Lung (tissue), 12 donors: ENCODE data around the gene SMIM11. TPM values are rescaled to one million over a fixed set of nuclear protein-coding genes. Genes with fewer than 3 reads are reported as not detected.

Source experiments
- ATAC-seq: fragments of 200-7000 bp; cut with Tn5 transposase; one replicate; pipeline ENCODE4 v1.9.1; 2020; ENCODE audit warnings: moderate number of reproducible peaks; ENCODE audit not compliant: insufficient read depth, low FRiP score
- DNase-seq, 3 donors: peaks; one replicate each; pipeline ENCODE4 v3.0.0-alpha.2; 2013 to 2017
- H3K27ac ChIP-seq, 2 donors: one replicate each; pipeline ENCODE4 v1.5.1; 2013; ENCODE audit warnings: mild to moderate bottlenecking in 2 of 2, moderate library complexity in 2 of 2, control low read depth in 1 of 2, inconsistent platforms in 1 of 2, low read depth in 1 of 2, low read length in 1 of 2
- H3K27me3 ChIP-seq, 3 donors: one replicate each; pipeline ENCODE4 v1.5.1; 2013; ENCODE audit warnings: low read length in 2 of 3; ENCODE audit not compliant: control insufficient read depth in 3 of 3, insufficient read depth in 3 of 3
- H3K36me3 ChIP-seq, 4 donors: one replicate each; pipeline ENCODE4 v1.5.1; 2013; ENCODE audit warnings: low read length in 4 of 4, mild to moderate bottlenecking in 1 of 4, moderate library complexity in 1 of 4; ENCODE audit not compliant: control insufficient read depth in 4 of 4, insufficient read depth in 4 of 4
- H3K4me1 ChIP-seq, 5 donors: one replicate each; pipeline ENCODE4 v1.5.1; 2013; ENCODE audit warnings: low read length in 5 of 5, mild to moderate bottlenecking in 2 of 5, moderate library complexity in 1 of 5; ENCODE audit not compliant: control insufficient read depth in 5 of 5, insufficient read depth in 5 of 5
- H3K4me3 ChIP-seq: one replicate; pipeline ENCODE4 v1.5.1; 2013; ENCODE audit warnings: mild to moderate bottlenecking, control low read depth, moderate library complexity
- H3K9ac ChIP-seq, 2 donors: one replicate each; pipeline ENCODE4 v1.5.1; 2013; ENCODE audit warnings: low read length in 2 of 2, control low read depth in 1 of 2; ENCODE audit not compliant: insufficient read depth in 1 of 2
- H3K9me3 ChIP-seq, 4 donors: one replicate each; pipeline ENCODE4 v1.5.1; 2013; ENCODE audit warnings: low read length in 3 of 4, mild to moderate bottlenecking in 1 of 4, moderate library complexity in 1 of 4; ENCODE audit not compliant: control insufficient read depth in 4 of 4, insufficient read depth in 3 of 4
- CTCF ChIP-seq: IDR thresholded peaks from 2 replicates; pipeline ENCODE4 v1.5.1; 2012; ENCODE audit warnings: mild to moderate bottlenecking; ENCODE audit errors: control extremely low read depth, extremely low read depth
- WGBS, 2 donors: extraction: QIAGEN DNeasy Blood & Tissue Kit; methylation state at CpG; one replicate each; pipeline ENCODE4 v1.1.7; 2013; 5-methylcytosine and 5-hydroxymethylcytosine counted together
- polyA plus RNA-seq, 2 donors: library from polyadenylated mRNA; stranded (reverse); fragments of 200-250 nt; gene quantifications; one replicate each; pipeline ENCODE4 v1.2.1, GENCODE V29; 2013
- total RNA-seq, 2 donors: library from RNA; depleted of rRNA in 1 of 2; stranded (reverse); fragments of >200 nt in 1 of 2; gene quantifications; one replicate each; pipeline ENCODE4 v1.2.1, GENCODE V29; 2014 to 2021
- donor health status: control.
- donor health status: control.
- donor health status: Bipolar disorder and iron deficiency.
- donor health status: healthy.
- donor health status: DM: yes; HTN: yes; CAD: no.

Gene SMIM11
- total and polyA plus RNA-seq, 4 donors, result 3.5 to 8.0 (median 6.6) TPM

GRCh38 chr21:34345091-34345871 lies 30.0 kb upstream of the SMIM11 start:
- no peak overlapping the region for H3K4me3 ChIP-seq

GRCh38 chr21:34345892-34346291 lies 29.4 kb upstream of the SMIM11 start:
- no peak for TF ChIP-seq CTCF
- DNase-seq (peak; percentile 68 to 85 (median 85)), ATAC-seq (no peak)
- H3K27ac ChIP-seq, result peak overlapping the region in 1 of 2 donors; percentile 9
- no peaks in the 10 kb centered on the region for H3K27me3 ChIP-seq
- H3K36me3 ChIP-seq, result no peaks in the 10 kb centered on the region
- H3K4me1 ChIP-seq, result peaks cover 0 to 39% (median 9%) of the 10 kb centered on the region in 5 donors
- H3K9me3 ChIP-seq, result no peaks in the 10 kb centered on the region
- H3K4me3 ChIP-seq, result no peak overlapping the region
- WGBS, 2 donors, result 55 to 80% methylated on average over 10 of the region's 10 CpGs
- no peak overlapping the region for H3K9ac ChIP-seq

More at GRCh38 chr21:34345091-34345871, 30.0 kb upstream of the SMIM11 start:
- no peak for ATAC-seq
- H3K36me3 ChIP-seq, result no peaks in the 10 kb centered on the region
- no peaks in the 10 kb centered on the region for H3K9me3 ChIP-seq
- TF ChIP-seq CTCF, result no peak
- peak overlapping the region in 1 of 2 donors; percentile 33 for H3K27ac ChIP-seq
- no peaks in the 10 kb centered on the region for H3K27me3 ChIP-seq
- H3K4me1 ChIP-seq, result peaks cover 0 to 39% (median 9%) of the 10 kb centered on the region in 5 donors
- DNase-seq, result peak; percentile 88 to 94 (median 91)
- WGBS, 2 donors, result 77 to 80% methylated on average over 15 of the region's 15 CpGs
- H3K9ac ChIP-seq, result no peak overlapping the region

GRCh38 chr21:34348890-34349519 lies 26.3 kb upstream of the SMIM11 start:
- no peaks in the 10 kb centered on the region for H3K27me3 ChIP-seq
- 58 to 75% methylated on average over 5 of the region's 5 CpGs for WGBS, 2 donors
- H3K4me1 ChIP-seq, result peaks cover 0 to 39% (median 9%) of the 10 kb centered on the region in 5 donors
- H3K9me3 ChIP-seq, result peaks cover 0 to 1% (median 0%) of the 10 kb centered on the region in 4 donors
- H3K27ac ChIP-seq, result no peak overlapping the region
- DNase-seq (no peak), ATAC-seq (no peak)
- TF ChIP-seq CTCF, result no peak
- no peak overlapping the region for H3K9ac ChIP-seq
- H3K36me3 ChIP-seq, result no peaks in the 10 kb centered on the region
- H3K4me3 ChIP-seq, result no peak overlapping the region
